NCI-H69 (cell line): ENCODE results near the gene KCNE3.
A peak's percentile ranks its signal among the peaks of the same experiment; 100 is the strongest.

Experiments
- DNase-seq: peaks from one replicate; lab custom pipeline; 2025; lab: John Stamatoyannopoulos, UW

The KCNE3 gene, protein sequence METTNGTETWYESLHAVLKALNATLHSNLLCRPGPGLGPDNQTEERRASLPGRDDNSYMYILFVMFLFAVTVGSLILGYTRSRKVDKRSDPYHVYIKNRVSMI

DNA sequence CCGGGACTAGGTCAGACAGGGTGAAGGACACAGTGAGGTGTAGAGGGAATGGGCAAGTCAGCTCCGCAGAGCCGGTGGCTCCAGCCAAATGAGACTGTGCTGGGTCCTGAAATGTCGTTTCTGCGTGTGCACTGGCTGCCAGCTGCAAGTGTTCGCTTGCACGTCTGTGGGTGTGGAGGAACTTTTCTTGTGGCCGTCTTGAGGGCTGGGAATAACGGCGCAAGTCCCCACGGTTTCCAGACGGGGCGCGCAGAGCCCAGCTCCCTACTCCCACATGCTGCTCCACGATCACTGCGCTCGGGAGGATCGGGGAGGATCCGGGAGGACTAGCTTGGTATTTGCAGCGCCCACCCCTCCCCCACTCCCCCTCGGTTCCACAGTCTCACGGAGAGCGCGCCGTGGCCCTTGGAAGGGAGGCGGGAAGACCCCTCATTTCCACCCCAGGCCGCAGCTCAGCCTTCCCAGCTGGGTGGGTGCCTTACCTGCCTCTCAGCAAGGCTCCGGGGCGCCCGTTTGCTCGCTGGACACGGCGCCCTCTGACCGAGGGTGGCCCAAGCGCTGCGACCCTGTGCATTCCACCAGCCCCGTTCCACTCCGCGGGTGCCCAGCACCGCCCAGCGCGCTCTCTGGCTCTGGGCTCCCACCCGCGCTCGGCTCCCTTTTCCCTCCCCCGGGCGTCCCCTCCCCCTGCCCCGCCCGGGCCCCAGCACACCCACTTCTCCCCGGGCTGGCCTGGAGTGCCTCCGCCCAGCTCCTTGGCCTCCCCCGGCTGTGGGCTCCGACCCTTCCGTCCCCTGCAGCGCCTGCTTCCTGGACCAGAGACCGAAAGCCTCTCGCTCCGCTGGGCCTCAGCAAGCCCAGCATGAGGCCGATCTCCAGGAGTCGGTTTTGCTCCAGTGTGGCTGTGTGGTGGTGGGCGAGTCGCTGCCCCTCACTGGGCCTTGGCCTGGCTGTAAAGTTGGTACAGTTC is at the start of gene KCNE3:
Gene KCNE3 (minus strand): TSS at position 634 of the 970 bp plus-strand sequence. CDS start 9,986 bp downstream, outside the sequence.
- no peak for DNase-seq

DNA sequence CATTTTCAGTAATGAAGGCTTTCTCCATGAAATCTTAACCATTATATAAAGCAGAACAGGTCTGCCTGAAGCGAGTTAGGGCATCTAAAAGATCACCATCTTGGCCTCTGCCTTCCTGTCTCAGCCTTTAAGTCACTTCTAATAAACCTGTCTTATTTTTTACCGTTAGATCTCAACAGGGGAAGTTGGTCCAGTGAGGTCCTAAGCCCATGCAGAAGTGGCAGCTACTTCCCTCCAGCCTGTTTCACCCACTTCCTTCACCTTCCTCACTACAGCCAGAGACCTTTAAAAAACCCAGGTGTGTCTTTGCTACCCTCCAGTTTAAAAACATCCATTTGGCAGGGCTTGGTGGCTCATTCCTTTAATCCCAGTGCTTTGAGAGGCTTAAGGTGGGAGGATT is 40.2 kb upstream of the KCNE3 start:
- DNase-seq = no peak

DNA sequence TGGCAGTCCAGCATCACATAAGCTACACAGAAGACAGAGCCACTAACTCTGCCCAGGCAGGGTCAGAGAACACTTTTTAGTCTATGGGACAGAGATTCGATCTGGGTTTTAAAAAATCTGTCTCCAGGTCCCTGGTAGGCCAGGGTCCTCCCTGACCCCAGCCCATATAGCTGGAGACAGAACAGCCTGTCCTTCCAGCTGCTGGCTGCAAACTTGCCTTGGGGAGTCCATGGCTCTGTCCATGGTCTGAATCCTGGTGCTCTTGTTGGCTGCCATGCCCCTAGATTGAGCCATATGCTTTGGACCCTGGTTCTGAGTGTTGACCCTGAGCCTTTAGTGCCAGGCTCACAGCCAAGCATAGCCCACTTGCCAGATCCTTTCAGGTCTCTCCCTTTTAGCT is 39.5 kb upstream of the KCNE3 start:
- DNase-seq = no peak

DNA sequence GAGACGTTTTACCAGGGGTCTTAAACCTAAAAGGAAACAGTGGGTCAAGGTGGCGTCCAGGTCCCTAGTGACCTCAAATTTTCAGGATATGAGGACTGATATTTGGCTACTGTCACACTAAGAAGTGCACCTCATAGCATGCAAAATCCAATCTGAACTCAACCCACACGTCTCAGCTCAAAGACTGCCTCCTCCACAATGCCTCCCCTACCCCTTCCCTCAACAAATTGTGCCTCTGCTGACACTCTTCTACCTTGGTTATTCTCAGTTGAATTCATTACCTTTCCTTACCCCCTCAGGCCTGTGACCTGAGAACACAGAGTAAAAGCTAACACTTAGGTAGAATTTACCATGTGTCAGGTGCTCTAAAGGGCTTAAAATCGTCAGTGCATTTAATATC is 38.6 kb upstream of the KCNE3 start:
- DNase-seq = no peak

DNA sequence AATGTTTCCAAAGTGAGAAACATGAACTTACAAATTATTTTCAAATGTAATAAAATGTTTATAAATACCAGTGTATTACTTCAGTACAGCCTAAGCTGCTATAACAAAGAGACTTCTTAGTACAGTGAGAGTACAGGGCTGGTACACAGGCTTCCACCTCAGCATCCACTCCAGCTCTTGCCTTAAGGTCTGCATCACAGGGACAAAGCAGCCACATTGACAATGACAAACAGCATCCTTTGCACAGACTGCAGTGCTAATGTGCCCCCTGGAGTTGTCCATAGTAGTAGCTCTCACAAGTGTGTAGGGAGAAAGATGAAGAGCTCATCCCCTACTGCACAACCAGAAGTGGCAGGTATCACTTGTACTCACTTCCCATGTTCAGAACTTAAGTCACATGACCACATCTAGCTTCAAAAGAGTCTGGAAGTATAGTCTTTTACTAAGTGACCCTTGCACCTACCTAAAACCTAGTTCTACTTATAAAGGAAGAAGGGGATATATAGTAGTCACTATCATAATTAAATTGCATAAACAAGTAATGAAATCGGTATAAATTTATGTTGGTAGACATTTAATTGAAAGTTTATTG is 36.8 kb upstream of the KCNE3 start:
- peak; percentile 36 for DNase-seq

DNA sequence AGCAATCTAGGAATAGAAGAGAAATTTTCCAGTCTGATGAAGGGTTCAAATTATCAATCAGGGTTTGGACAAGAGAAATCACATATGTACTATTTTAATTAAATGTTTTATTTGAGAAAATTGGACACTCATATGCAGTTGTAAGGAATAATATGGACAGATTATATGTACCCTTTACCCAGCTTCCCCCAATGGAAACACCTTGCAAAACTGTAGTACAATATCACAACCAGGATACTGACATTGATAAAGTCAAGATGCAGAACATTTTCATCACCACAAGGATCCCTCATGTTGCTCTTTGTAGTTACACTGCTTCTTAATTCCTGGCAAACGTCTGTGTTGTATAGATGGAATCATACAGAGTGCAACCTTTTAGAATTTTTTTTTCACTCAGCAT is 27.6 kb upstream of the KCNE3 start:
- no peak for DNase-seq

DNA sequence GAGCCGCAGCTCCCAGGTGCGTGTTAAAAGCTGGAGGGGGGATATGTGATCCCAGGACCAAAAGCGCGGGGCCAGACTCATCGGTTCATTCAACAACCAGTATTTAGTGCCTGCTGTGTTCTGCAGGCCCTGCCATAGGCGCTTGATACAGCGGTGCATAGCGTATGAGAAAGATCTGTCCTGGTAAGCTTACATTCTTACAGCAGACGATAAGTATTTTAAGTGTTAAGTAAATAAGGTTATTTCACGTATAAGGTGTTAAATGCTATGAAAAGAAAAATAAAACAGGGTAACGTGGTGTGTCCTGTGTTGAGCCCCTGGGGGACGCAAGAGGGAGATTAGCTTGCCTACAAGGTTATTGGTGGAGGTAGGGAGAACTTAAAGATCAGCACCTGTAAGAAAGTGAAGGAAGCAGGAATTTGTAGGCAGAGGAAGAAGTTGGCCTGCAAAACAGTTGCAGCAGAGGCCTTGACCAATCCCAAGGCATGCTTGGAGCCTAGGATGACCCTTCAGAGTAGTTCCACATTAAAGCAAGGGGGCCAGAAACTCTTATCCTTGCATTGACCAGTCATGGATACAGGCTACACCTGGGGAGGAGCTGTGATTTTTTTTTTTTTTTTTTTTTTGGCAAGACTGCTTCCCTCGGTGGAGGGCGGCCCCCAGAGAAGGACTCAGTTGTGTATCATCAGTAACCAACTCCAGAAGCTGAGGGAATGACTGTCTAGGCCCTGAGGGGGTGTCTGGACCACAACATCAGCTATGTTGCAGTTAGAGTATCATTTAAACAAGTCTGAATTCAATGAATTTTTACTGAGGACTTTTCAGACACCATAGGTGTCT is 26.7 kb upstream of the KCNE3 start:
- peak; percentile 97 for DNase-seq

DNA sequence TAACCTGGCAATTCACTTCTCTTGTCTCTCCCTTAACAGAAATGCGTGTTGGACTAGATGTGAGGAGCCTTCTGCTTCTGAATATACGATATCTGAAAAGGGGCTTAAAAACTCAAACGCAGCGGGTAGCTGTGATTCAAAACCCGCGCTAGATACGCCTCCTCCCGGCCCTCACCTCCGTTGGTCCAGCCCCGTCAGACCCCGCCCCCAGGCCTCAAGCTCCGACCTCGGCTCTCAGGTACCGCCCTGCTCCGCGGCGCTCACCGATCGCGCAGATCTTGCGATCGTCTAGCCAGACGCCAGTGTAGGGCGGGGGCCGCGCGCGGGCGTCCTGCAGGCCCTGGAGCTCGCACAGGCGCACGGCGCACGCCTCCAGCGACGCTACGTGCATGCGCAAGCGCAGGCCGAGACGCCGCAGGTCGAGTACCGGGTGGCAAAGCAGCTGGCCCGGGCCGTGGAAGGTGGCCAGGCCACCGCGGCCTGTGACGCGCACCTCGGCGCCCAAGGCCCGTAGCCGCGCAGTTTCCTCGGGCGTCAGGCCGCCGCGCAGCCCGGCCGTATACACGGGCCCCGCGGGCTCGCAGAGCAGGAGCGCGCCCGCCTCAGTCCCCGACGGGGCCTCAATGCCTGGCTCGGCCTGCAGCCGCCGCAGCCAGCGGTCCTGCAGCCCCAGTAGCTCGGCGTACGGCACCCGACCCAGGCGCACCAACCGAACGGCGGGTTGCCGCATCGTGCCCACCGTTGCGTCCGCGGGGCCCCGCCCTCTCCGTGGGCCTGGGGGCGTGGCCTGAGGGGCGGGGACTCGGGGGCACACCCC is 25.8 kb upstream of the KCNE3 start, which contains the start of gene LIPT2:
Gene LIPT2 (minus strand): TSS at position 751 of the 817 bp plus-strand sequence. CDS start 21 bp downstream, at position 730.
- DNase-seq = peak; percentile 100

DNA sequence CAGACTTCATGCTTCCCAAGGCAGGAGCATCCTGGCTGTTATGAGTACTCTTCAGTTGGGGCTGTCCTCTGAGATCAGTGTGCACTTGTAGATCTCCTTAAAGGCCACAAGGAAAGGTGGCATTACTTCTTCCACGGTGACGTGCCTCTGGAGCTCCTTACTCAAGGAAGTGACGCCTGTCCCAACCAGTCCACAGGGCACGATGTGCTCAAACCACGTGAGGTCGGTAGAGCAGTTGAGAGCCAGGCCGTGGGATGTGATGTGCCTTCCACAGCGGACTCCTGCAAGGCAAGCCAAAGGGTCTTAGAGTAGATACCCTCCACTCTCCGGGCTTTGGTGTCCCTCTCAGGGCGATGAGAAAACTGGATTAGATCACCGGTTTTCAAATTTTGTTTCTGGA is 24.7 kb upstream of the KCNE3 start:
- no peak for DNase-seq

DNA sequence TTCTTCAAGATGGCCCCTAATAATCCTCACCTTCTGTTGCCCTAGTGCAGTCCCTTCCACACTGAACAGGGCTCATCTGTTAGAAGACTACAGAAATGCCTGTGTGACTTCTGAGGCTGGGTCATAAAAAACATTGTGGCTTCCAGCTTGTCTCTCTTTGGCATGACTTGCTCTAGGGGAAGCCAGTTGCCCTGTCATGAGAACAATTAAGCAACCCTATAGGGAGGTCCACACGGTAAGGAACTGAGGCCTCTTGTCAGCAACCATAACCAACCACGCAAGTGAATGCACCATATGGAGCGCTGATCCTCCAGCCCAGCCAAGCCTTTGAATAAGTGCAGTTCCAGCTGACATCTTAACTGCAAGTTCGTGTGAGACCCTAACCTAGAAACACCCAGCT is 23.6 kb upstream of the KCNE3 start:
- no peak for DNase-seq

DNA sequence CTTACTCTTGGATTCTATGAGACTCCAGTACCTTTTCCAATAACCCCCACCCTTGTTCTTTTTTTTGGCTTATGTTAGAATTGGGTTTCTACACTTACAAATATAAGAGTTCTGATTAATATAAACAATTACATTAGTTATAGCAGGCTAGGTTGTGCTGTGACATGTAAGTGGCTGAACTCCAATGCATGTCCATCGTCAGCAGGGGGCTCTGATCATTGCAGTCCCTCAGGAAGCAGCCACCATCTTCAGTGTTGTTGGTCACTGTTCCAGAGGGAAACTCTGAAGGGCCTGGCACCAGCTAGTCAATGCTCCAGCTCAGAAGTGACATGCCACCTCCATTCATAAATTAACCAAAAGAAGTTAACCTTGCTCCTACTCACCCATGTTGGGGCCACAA is 20.5 kb upstream of the KCNE3 start:
- peak; percentile 8 for DNase-seq

DNA sequence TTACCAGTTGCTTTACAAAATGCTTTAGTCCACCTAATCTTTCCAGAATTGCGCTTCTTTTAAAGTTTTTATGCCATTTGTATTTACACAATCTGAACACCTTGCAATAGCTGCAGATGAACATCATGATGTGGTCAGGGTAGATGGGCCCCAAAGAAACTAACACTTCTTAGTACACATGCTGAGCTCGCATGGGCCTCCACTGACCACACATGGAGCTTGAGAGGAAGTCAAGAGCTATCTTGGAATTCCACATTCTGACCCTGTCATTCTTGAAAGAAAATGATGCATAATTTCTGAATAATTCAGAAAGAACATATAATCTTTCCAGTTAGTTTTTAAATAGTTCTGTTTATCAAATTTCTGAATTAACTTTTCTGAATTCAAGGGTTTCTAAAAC is 18.5 kb upstream of the KCNE3 start:
- no peak for DNase-seq

DNA sequence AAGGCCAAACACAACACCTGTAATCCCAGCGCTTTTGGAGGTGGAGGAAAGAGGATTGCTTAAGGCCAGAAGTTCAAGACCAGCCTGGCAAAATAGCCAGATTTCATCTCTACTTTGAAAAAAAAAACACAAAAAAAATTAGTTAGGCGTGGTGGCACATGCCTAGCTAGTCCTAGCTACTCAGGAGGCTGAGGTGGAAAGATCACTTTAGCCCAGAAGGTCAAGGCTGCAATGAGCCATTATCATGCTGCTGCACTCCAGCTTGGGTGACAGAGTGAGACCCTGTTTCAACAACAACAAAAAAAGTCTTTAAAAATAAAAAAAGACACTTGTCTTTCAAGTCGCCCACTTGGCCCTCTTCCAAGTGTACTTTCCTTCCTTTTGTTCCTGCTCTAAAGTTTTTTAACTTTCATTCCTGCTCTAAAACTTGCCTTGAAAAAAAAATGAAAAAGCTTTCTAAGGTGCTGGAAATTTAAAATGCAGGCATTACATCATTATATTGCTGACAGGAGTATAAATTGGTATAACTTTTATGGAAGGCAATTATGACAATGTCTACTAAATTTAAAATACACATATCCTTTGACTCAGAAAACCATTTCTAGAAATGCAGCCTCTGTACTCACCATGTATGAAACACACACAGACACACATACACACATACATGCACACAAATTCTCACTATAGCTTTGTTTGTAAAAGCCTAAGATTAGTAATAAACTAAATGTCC is 13.5 kb upstream of the KCNE3 start:
- DNase-seq = no peak

DNA sequence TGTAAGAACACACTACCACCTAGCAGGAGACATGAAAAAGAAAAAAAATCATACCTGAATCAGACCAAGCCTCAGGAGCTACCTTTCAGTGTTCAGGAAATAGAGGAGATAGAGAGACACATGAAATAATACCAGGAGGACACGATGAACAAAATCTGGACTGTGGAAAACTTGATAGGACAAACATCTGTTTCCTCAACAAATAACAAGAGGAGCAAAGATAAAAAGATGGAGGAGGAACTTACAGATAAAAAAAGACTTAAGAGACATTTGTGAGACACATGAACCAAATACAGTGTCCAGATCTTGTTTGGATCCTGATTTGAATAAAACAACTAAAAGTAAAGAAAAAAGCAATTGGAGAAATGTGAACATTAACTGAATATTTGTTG is 12.4 kb upstream of the KCNE3 start:
- DNase-seq = no peak

DNA sequence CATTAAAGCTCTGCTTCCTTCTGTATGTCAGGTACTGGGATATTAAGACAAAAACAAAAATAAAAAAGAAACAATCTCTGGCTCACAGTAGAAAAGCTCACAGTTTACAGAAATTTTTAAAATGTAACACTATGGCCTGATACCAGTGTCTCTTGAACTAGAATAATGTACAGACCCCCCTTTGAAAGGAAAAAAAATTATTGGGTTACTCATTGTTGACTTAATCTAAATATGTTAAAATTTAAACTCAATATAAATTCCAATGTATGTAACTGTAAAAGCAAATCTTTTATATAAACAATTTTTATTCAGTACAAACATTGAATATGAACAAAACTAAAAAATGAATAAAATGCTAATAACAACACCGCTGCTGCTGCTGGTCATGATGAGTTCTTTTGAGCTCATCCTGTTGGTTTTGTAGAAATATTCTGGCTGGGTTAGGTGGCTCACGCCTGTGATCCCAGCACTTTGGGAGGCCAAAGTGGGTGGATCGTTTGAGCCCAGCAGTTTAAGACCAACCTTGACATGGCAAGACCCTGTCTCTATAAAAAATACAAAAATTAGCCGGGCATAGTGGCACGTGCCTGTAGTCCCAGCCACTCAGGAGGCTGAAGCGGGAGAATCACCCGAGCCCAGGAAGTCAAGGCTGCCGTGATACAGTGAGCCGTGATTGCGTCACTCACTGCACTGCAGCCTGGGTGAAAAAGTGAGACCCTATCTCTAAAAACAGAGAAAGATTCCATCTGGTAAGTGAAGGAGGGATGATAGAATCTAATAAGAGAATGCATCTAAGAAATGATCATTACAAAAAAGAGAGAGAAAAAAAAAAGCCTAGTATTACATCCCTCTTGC is 11.8 kb upstream of the KCNE3 start:
- DNase-seq = no peak

DNA sequence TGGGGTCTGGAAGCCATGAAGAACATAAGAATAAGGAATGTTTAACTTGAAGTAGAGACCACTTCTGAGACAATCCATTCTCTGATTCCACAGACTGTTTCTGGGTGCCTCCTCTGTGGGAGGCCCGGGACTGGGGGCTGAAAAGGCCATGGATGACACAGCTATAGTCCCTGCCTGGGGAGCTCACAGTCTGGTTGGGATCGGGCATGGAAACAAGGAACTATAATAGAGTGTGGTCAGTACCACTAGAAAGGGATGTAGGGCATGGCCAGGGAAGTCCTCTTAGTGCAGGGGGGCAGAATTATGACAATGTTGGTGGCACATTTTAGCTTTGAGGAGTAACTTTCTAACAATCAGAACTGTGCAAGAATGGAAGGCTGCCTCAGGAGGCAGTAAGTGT is 9.2 kb upstream of the KCNE3 start:
- no peak for DNase-seq

DNA sequence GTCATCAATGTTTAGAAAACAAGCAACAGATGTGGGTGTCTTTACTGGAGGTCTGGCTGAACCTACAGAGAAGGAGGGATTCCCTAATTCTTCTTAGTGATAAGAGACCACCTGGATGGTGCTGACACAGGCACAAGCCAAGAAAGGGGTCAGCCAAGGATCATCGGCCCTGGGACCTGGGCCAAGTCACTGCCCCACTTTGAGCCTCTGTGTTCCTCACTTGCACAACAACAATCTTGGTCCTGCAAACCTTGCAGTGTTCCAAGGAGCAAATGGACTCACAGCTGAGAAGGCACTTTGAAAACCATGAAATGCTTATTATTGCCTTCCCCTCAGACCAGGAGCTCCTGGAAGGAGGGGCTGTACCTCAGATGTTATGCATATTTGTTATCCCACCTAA is 7.0 kb upstream of the KCNE3 start:
- no peak for DNase-seq

DNA sequence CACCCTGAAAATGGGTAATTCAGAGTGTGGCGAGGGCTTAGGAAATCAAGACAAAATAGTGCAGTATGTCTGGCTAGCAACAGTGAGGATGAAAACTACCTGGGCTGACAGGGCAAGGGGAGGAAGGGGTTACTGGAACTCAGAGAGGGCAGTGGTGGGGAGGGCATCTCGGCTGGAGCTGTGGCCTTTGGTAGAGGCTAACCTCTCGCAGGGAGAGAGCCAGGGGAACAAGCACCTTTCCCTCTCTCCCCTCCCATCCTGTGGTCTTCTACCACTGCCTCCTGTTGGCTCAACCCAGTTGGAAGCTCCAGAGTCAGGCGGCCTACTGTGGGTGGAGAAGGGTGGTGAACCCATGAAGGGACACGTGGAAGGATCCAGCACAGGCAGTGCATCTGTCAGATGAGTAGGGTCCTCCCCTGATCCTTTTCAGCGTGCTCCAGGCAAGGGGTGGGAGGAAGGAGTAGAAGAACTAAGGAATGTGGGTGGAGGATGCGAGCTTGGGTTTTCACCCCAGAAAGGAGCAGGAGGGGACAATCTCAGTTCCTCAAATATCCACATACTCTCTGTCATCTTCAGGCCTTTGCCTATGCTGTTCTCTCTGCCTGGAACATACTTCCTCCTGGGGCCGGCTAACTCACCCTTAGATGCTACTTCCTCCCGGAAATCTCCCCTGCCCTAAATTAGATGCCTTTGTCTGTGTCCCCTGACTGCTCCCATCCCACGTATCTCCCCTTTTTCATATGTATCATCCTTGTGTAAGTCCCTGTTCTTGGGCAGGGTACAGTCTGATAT is 6.2 kb upstream of the KCNE3 start:
- no peak for DNase-seq
